KOPT-K1 (cell line): ENCODE results near the gene CLMN.

Source experiments
- H3K27ac ChIP-seq: fragments of 200-600 bp; sonication (generic); 2 replicates; pipeline ENCODE4 v1.5.1; 2016; ENCODE audit warnings: antibody characterized with exemption, mild to moderate bottlenecking, low read depth, low read length; ENCODE audit not compliant: poor library complexity, severe bottlenecking
- H3K36me3 ChIP-seq: fragments of 200-600 bp; sonication (generic); 2 replicates; pipeline ENCODE4 v1.5.1; 2017; ENCODE audit warnings: antibody characterized with exemption, mild to moderate bottlenecking, low read length, moderate library complexity; ENCODE audit not compliant: insufficient read depth
- H3K9me3 ChIP-seq: fragments of 200-600 bp; sonication (generic); 2 replicates; pipeline ENCODE4 v1.5.1; 2017; ENCODE audit warnings: antibody characterized with exemption, low read length, mild to moderate bottlenecking; ENCODE audit not compliant: insufficient read depth, poor library complexity, severe bottlenecking

The CLMN gene

GRCh38 chr14:95319312-95320077 is at the start of gene CLMN:
Gene CLMN, minus strand, starts transcription at chr14:95319908. Its CDS starts 116 bp downstream, at chr14:95319792.
- Histone ChIP-seq H3K27ac (no peak within 1 kb of the TSS), H3K36me3 (no peaks in the 10 kb centered on the region), H3K9me3 (no peaks in the 10 kb centered on the region)

- Histone ChIP-seq H3K27ac (no peak overlapping the region), H3K9me3 (no peaks in the 10 kb centered on the region), H3K36me3 (no peaks in the 10 kb centered on the region)
These were observed 45.7 kb upstream of the CLMN start for GRCh38 chr14:95365401-95365800.

DNA sequence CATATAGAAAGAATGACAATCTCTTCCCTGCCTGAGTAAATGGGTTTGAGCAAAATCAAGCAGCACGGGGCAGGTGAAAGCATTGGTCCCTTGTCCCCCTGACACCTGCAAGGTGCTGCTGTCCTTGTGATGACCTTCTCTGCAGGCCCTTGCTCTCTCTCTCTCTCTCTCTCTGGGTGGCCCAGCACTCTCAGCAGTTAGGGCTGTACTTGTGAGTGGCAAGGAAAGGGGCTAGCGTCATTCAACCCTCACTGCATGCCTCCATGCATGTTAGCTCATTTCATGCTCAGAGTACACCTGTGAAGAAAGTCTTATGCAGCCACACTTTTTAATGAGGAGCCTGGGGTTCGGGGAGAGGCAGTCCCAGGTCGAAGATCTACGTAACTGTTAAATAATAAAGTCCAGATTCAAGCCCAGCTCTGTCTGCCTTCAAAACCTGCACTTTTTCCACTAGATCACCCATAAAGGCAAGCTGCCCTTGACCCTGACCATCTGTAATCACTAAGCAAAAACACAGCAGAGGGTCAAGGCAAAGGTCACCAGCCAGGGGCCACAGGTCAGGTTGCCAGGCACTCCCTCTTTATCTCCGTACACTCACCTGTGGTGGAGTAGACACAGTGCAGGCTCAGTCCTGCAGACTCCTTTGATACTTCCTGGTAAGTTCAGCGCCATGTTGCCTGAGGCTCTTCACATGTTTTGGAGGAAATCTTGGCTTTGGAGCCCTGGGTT is 44.9 kb upstream of the CLMN start:
- Histone ChIP-seq H3K27ac (no peak overlapping the region), H3K36me3 (no peaks in the 10 kb centered on the region), H3K9me3 (no peaks in the 10 kb centered on the region)

DNA sequence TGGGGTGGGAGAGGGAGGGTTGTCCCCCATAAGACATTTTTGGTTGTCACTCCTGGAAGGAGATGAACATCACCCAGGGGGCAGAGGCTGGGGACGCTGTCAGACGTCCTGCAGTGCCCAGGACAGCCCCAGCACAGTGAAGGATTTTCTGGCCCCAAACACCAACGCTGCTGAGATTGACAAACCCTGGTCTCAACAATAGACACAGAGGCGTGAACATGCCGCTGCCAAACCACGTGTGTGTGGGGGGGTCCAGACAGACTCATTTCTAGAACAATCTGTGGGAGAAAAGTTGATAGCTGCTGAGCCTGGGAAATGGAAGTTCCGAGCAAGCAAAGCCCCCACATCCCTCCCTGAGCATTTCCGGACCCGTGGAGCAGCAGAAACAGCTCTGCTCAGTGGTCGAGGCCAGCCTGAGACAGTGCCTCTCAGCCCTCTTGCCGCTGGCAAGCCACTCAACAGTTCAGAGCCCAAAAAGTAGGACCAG is 43.8 kb upstream of the CLMN start:
- Histone ChIP-seq H3K27ac (no peak overlapping the region), H3K9me3 (no peaks in the 10 kb centered on the region), H3K36me3 (no peaks in the 10 kb centered on the region)

DNA sequence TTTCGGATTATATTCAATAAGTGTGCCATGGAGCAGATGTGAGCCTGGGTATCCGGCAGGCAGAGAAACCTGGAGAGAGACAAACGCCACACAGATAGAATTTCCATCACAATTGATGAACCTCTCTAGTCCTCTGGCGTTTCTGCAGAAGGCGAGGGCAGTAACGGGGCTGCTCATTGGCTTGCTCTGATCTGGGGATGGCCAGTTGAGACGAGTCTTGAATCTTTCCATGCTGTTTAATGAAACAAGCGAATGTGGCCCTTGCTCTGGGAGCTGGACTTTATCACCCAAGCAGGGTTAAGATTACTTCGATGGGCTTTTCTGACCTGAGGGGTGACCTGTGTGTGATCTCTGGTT is 42.4 kb upstream of the CLMN start:
- H3K27ac ChIP-seq = no peak overlapping the region
- no peaks in the 10 kb centered on the region for H3K9me3 ChIP-seq
- no peaks in the 10 kb centered on the region for H3K36me3 ChIP-seq

- H3K27ac ChIP-seq = no peak overlapping the region
These were observed 41.8 kb upstream of the CLMN start for GRCh38 chr14:95361373-95362137.

GRCh38 chr14:95360828-95361227 is 41.1 kb upstream of the CLMN start:
- Histone ChIP-seq H3K27ac (no peak overlapping the region), H3K36me3 (no peaks in the 10 kb centered on the region), H3K9me3 (no peaks in the 10 kb centered on the region)

More at GRCh38 chr14:95361373-95362137, 41.8 kb upstream of the CLMN start:
- Histone ChIP-seq H3K36me3 (no peaks in the 10 kb centered on the region), H3K9me3 (no peaks in the 10 kb centered on the region)

GRCh38 chr14:95359994-95360826 is 40.5 kb upstream of the CLMN start:
- Histone ChIP-seq H3K9me3 (no peaks in the 10 kb centered on the region), H3K36me3 (no peaks in the 10 kb centered on the region), H3K27ac (no peak overlapping the region)

DNA sequence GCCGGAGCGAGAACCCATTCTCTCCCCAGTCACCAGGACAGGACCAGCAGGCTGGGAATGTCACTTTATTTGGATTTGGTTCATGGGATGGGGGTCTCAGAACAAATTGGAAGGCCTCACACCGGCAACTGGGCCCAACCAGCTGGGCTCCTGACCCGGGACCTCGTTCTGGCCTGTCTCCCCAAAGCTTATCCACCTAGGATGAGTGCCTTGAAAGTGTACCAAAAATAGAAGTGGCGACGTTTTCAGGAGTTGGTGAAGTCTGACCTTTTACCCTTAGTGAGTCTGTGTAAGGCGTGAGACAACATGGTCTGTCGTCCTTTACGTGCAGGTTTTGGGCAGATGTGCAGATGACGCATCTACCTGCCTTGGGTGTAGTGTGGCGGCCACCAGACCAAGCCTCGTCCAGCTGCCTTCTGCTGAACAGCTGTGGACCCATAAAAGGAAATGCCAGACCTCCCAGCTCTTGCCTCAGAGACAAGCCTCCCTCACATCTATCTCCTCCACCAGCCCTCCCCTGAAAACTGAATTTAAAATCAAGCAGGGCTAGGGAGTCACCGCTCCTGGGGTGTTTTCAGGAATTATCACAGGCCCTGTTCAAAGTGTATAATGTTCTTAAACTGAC is 36.6 kb upstream of the CLMN start:
- Histone ChIP-seq H3K36me3 (no peaks in the 10 kb centered on the region), H3K27ac (no peak overlapping the region), H3K9me3 (peaks cover 16% of the 10 kb centered on the region)

DNA sequence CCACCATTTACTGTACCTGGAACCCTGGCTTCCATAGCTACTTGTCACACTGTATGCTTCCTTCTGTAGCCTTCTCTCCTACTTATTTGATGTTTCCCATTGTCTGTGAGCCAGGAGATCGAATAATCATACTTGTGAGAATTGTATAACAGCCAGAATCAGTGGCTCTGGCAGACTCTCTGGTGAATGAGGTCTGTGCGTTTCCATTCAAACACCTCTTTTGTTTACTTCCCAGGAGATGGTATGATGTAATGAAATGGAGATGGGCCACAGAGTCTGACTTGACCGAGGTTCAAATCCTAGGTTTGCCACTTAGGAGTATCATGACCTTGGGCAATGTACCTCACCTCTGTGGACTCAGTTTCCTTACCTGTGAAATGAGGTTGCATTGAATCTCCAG is 35.7 kb upstream of the CLMN start:
- Histone ChIP-seq H3K9me3 (peaks cover 16% of the 10 kb centered on the region), H3K36me3 (no peaks in the 10 kb centered on the region)

GRCh38 chr14:95354834-95355233 is 35.1 kb upstream of the CLMN start:
- no peaks in the 10 kb centered on the region for H3K36me3 ChIP-seq
- H3K9me3 ChIP-seq = peaks cover 16% of the 10 kb centered on the region
- no peak overlapping the region for H3K27ac ChIP-seq

More for the DNA sequence above, 35.7 kb upstream of the CLMN start:
- no peak overlapping the region for H3K27ac ChIP-seq

DNA sequence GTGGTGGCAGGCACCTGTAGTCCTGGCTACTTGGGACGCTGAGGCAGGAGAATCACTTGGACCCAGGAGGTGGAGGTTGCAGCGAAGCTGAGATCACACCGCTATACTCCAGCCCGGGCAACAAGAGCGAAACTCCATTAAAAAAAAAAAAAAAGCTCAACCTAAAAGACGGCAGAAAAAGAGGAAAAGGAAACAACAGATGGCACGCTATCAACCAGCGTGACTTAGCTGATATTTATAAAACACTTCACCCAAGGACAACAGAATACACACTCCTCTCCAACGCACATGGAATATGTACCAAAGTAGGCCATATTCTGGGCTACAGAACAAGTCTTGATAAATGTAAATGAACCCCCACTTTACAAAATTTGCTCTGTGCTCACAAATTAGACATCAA is 34.0 kb upstream of the CLMN start:
- Histone ChIP-seq H3K27ac (no peak overlapping the region), H3K36me3 (no peaks in the 10 kb centered on the region), H3K9me3 (peaks cover 16% of the 10 kb centered on the region)

- Histone ChIP-seq H3K27ac (no peak overlapping the region), H3K9me3 (peaks cover 16% of the 10 kb centered on the region), H3K36me3 (no peaks in the 10 kb centered on the region)
These were observed 33.3 kb upstream of the CLMN start for GRCh38 chr14:95353007-95353406.

DNA sequence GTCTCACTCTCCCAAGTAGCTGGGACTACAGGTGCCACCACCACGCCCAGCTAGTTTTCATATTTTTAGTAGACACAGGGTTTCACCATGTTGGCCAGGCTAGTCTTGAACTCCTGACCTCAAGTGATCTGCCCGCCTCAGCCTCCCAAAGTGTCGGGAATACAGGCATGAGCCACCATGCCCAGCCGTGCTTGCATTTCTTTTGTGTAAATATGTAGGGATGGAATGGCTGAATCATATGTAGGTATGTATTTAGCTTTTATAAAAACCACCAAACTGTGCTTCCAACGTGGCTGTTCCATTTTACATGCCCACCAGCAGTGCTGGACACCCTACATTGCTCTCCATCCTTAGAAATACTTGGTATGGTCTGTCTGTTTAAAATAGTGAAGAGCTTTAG is 32.8 kb upstream of the CLMN start:
- H3K36me3 ChIP-seq = no peaks in the 10 kb centered on the region
- H3K9me3 ChIP-seq = peaks cover 16% of the 10 kb centered on the region
- H3K27ac ChIP-seq = no peak overlapping the region
